ENCODE measurements around the gene UBL3. TPM values are rescaled to one million over a fixed set of nuclear protein-coding genes. Genes with fewer than 3 reads are reported as not detected.

UBL3 gene
- total RNA-seq, 2 experiments from 2014 or later: 17.3 to 17.8 TPM

GRCh38 chr13:29852472-29853054 lies 2.1 kb upstream of the UBL3 start:
- ChIA-PET POLR2A (no interaction called here), CTCF (interaction anchor here (1.2 kb wide), 1 partner anchor 262 kb away, joined by 4 read pairs; no protein-coding TSS in a partner anchor)
- DNase-seq: no peak

GRCh38 chr13:29849731-29850212 lies 645 bp downstream of the UBL3 start:
- DNase-seq: peak; percentile 36
- Mint-ChIP-seq H3K4me3 (peak overlapping the region; percentile 96), H3K27me3 (no peaks in the 10 kb centered on the region), H3K9me3 (no peaks in the 10 kb centered on the region), H3K4me1 (peaks cover 35% of the 10 kb centered on the region), H3K27ac (peak overlapping the region; percentile 87), H3K36me3 (ENCODE audit: low read depth) (peaks cover 12% of the 10 kb centered on the region)
- POLR2A ChIA-PET: interaction anchor here (0.6 to 5.2 kb wide), 32 partner anchors 8 to 767 kb away, joined by 3 to 103 read pairs (median 4); no protein-coding TSS in a partner anchor
- CTCF ChIA-PET: interaction anchor here (1.0 to 8.9 kb wide), 7 partner anchors 53 to 282 kb away, joined by 3 to 167 read pairs (median 4); no protein-coding TSS in a partner anchor

More at GRCh38 chr13:29852472-29853054, 2.1 kb upstream of the UBL3 start:
- no peak overlapping the region for H3K4me3 Mint-ChIP-seq
- no peaks in the 10 kb centered on the region for H3K27me3 Mint-ChIP-seq
- no peaks in the 10 kb centered on the region for H3K9me3 Mint-ChIP-seq
- H3K36me3 Mint-ChIP-seq (ENCODE audit: low read depth): peaks cover 10% of the 10 kb centered on the region
- peaks cover 29% of the 10 kb centered on the region for H3K4me1 Mint-ChIP-seq
- no peak overlapping the region for H3K27ac Mint-ChIP-seq

GRCh38 chr13:29849071-29849631 lies 1.3 kb downstream of the UBL3 start:
- no peaks in the 10 kb centered on the region for H3K27me3 Mint-ChIP-seq

DNA sequence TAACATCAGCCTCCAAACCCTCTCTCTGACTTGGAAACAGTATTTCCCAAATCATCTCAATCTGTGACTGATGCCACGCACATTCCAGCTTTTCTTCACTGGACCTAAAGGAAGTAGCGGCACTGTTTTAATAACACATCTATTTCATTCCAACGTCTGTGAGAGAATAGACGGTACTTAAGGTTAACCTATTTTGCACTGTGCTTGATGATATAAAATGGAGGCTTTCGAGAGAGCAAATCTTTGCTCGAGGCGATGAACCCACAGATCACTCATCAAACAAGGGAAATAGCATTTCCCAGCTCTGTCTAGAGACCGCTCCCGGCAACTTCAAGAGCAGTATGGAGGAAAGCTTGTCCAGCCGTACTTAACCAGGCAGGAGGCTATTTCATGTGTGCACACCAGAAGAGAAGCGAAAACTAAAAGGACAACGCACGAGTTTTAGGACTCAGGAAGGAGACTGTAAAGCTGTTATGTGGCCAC lies 2.9 kb downstream of the UBL3 start:
- ChIA-PET POLR2A (interaction anchor here (1.0 to 5.2 kb wide), 6 partner anchors 64 to 268 kb away, joined by 3 to 103 read pairs (median 8); no protein-coding TSS in a partner anchor), CTCF (interaction anchor here (1.1 to 8.9 kb wide), 4 partner anchors 28 to 266 kb away, joined by 3 to 167 read pairs (median 26); no protein-coding TSS in a partner anchor)
- Mint-ChIP-seq H3K4me1 (peaks cover 33% of the 10 kb centered on the region), H3K4me3 (peak overlapping the region; percentile 81), H3K9me3 (no peaks in the 10 kb centered on the region), H3K27ac (peak overlapping the region; percentile 69), H3K27me3 (no peaks in the 10 kb centered on the region), H3K36me3 (ENCODE audit: low read depth) (peaks cover 12% of the 10 kb centered on the region)
- no peak for DNase-seq

More at GRCh38 chr13:29849071-29849631, 1.3 kb downstream of the UBL3 start:
- DNase-seq: peak; percentile 27
- peak overlapping the region; percentile 96 for H3K4me3 Mint-ChIP-seq
- ChIA-PET POLR2A (interaction anchor here (0.7 to 5.2 kb wide), 19 partner anchors 9 to 299 kb away, joined by 3 to 103 read pairs (median 4); no protein-coding TSS in a partner anchor), CTCF (interaction anchor here (0.6 to 8.9 kb wide), 6 partner anchors 78 to 264 kb away, joined by 3 to 167 read pairs (median 4); no protein-coding TSS in a partner anchor)
- peaks cover 34% of the 10 kb centered on the region for H3K4me1 Mint-ChIP-seq
- H3K27ac Mint-ChIP-seq: peak overlapping the region; percentile 87
- no peaks in the 10 kb centered on the region for H3K9me3 Mint-ChIP-seq
- peaks cover 12% of the 10 kb centered on the region for H3K36me3 Mint-ChIP-seq (ENCODE audit: low read depth)

DNA sequence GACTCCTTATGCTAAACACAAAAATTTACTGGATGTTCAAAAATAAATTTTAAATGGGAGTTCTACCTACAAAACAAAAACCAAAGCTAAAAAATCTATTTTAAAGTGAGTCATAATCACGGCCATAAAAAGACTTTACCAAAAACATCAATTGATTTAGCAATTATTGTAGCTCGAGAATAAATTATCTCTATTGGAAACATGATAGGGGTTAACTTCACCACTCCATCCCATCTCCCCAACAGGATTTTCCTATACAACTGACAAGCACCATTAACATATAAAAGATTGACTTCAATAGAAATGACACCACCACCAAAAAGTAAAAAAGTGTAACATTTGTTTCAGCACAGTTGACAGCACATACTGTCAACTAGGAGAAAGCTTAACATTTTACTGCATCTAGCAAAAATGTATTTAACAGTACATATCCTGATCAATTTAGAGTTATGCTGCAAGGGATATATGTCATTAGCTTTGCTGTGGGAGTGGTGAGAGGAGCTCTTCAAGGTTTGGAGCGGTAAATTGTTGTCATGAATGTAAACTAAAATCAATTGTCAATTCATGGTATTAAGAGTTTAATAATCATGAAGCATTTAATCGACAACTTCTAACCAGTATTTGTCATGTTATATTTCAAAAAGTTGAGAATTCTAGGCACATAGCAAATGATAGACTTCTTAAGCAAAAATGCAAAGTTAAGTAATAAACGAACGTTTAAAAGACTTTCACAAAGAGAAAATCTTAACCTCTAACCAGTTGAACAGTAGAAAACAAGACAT lies 3.8 kb downstream of the UBL3 start:
- no peak for DNase-seq
- CTCF ChIA-PET: interaction anchor here (1.0 to 8.9 kb wide), 7 partner anchors 27 to 273 kb away, joined by 3 to 167 read pairs (median 5); no protein-coding TSS in a partner anchor
- H3K27ac Mint-ChIP-seq: no peak overlapping the region
- no peaks in the 10 kb centered on the region for H3K27me3 Mint-ChIP-seq
- H3K4me1 Mint-ChIP-seq: peaks cover 37% of the 10 kb centered on the region
- H3K4me3 Mint-ChIP-seq: peak overlapping the region; percentile 81
- peaks cover 12% of the 10 kb centered on the region for H3K36me3 Mint-ChIP-seq (ENCODE audit: low read depth)
- POLR2A ChIA-PET: interaction anchor here (1.0 to 5.2 kb wide), 5 partner anchors 64 to 268 kb away, joined by 3 to 103 read pairs (median 4); no protein-coding TSS in a partner anchor
- H3K9me3 Mint-ChIP-seq: no peaks in the 10 kb centered on the region

GRCh38 chr13:29845440-29846056 lies 4.9 kb downstream of the UBL3 start:
- H3K9me3 Mint-ChIP-seq: no peaks in the 10 kb centered on the region
- ChIA-PET CTCF (interaction anchor here (0.6 to 8.9 kb wide), 7 partner anchors 74 to 287 kb away, joined by 3 to 167 read pairs (median 4); no protein-coding TSS in a partner anchor), POLR2A (interaction anchor here (1.0 to 1.6 kb wide), 3 partner anchors 91 to 268 kb away, joined by 3 to 4 read pairs (median 4); no protein-coding TSS in a partner anchor)
- no peak overlapping the region for H3K4me3 Mint-ChIP-seq
- peaks cover under 1% of the 10 kb centered on the region for H3K27me3 Mint-ChIP-seq
- no peak for DNase-seq
- H3K36me3 Mint-ChIP-seq (ENCODE audit: low read depth): peaks cover 12% of the 10 kb centered on the region
- peaks cover 35% of the 10 kb centered on the region for H3K4me1 Mint-ChIP-seq
- no peak overlapping the region for H3K27ac Mint-ChIP-seq

GRCh38 chr13:29844441-29844840 lies 6.0 kb downstream of the UBL3 start:
- peaks cover 35% of the 10 kb centered on the region for H3K4me1 Mint-ChIP-seq
- peaks cover 1% of the 10 kb centered on the region for H3K27me3 Mint-ChIP-seq
- CTCF ChIA-PET: interaction anchor here (0.5 to 8.9 kb wide), 6 partner anchors 13 to 424 kb away, joined by 3 to 167 read pairs (median 4); no protein-coding TSS in a partner anchor
- H3K36me3 Mint-ChIP-seq (ENCODE audit: low read depth): peaks cover 8% of the 10 kb centered on the region
- no peaks in the 10 kb centered on the region for H3K9me3 Mint-ChIP-seq
- H3K4me3 Mint-ChIP-seq: no peak overlapping the region
- no peak overlapping the region for H3K27ac Mint-ChIP-seq
- POLR2A ChIA-PET: interaction anchor here (1.6 kb wide), 1 partner anchor 93 kb away, joined by 3 read pairs; no protein-coding TSS in a partner anchor
- no peak for DNase-seq

DNA sequence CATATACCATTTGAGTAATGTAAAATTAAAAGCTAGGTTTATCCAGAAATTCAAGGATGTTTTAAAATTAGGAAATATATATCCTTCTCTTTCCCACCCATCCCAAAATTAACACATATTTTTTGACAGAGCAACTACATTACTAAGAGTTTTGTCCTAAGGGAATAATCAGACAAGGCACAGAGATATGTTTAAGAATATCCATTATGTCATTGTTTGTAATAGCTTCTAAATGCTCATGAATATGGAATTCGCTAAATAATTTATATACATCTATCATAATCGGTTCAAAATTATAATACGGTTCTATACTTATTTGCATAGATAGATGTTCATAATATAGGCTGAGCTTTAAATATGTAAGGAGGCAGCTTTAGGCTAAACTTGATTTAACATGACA lies 9.8 kb downstream of the UBL3 start:
- Mint-ChIP-seq H3K27me3 (peaks cover 1% of the 10 kb centered on the region), H3K9me3 (no peaks in the 10 kb centered on the region), H3K36me3 (ENCODE audit: low read depth) (no peaks in the 10 kb centered on the region), H3K27ac (no peak overlapping the region), H3K4me3 (no peak overlapping the region), H3K4me1 (peaks cover 18% of the 10 kb centered on the region)
- DNase-seq: no peak
- POLR2A ChIA-PET: interaction anchor here (1.0 kb wide), 1 partner anchor 96 kb away, joined by 4 read pairs; no protein-coding TSS in a partner anchor
- CTCF ChIA-PET: interaction anchor here (1.0 to 3.2 kb wide), 3 partner anchors 272 to 332 kb away, joined by 3 to 17 read pairs (median 4); no protein-coding TSS in a partner anchor

DNA sequence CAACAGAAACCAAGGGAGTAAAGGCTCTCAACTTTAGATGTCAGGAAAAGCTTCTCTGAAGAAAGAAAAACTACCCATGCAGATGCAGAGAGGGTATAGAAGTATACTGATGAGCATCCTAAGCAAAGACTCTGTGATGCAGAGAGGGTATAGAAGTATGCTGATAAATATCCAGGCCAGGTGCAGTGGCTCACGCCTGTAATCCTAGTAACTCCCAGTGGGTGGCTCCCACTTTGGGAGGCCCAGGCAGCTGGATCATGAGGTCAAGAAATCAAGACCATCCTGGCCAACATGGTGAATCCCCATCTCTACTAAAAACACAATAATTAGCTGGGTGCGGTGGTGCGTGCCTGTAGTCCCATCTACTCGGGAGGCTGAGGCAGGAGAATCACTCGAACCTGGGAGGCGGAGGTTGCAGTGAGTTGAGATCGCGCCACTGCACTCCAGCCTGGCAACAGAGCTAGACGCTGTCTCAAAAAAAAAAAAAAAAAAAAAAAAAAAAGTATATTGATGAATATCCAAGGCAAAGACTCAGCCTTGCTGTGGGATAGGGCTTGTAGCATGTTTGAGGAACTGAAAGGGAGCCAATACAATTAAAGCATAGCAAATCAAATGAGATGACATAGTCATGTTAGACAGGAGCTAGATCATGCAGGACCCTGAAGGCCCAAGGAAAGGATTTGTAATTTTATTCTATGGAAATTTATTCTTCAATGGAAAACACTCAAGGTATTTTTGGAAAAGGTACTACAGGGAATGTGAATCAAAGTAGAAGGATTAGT lies 14.9 kb downstream of the UBL3 start:
- peaks cover 9% of the 10 kb centered on the region for H3K36me3 Mint-ChIP-seq (ENCODE audit: low read depth)
- peaks cover 11% of the 10 kb centered on the region for H3K4me1 Mint-ChIP-seq
- DNase-seq: no peak
- no peak overlapping the region for H3K4me3 Mint-ChIP-seq
- ChIA-PET POLR2A (no interaction called here), CTCF (interaction anchor here (1.8 kb wide), 1 partner anchor 277 kb away, joined by 5 read pairs; no protein-coding TSS in a partner anchor)
- no peaks in the 10 kb centered on the region for H3K27me3 Mint-ChIP-seq
- peaks cover 3% of the 10 kb centered on the region for H3K9me3 Mint-ChIP-seq
- no peak overlapping the region for H3K27ac Mint-ChIP-seq

GRCh38 chr13:29832761-29833298 lies 17.6 kb downstream of the UBL3 start:
- Mint-ChIP-seq H3K4me3 (no peak overlapping the region), H3K9me3 (peaks cover 3% of the 10 kb centered on the region), H3K27me3 (no peaks in the 10 kb centered on the region), H3K4me1 (peaks cover 9% of the 10 kb centered on the region), H3K27ac (no peak overlapping the region), H3K36me3 (ENCODE audit: low read depth) (peaks cover 19% of the 10 kb centered on the region)
- ChIA-PET POLR2A (interaction anchor here (0.7 kb wide), 1 partner anchor 186 kb away, joined by 3 read pairs; no protein-coding TSS in a partner anchor), CTCF (interaction anchor here (0.6 to 1.6 kb wide), 3 partner anchors 18 to 282 kb away, joined by 3 to 5 read pairs (median 4); no protein-coding TSS in a partner anchor)
- DNase-seq: no peak

DNA sequence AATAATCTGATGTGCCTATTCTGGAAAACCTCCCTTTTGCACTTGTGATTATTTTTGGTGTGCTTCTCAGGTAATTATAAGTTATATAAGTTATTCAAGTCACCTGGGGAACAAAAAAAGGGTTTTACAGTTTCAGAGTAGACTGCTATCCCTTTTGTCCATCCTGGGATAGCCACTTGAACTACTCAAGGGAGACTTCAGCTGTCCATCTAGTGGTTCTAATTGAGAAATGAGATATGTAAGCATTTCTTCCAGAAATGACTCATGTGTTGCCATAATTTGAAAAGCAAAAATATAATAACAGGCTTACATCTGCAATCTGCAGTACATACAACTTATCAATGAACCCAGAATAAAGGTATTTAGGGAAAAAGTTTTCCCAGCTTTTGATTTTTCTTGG lies 20.4 kb downstream of the UBL3 start:
- H3K9me3 Mint-ChIP-seq: peaks cover 3% of the 10 kb centered on the region
- ChIA-PET POLR2A (no interaction called here), CTCF (interaction anchor here (1.3 kb wide), 1 partner anchor 94 kb away, joined by 3 read pairs; no protein-coding TSS in a partner anchor)
- no peak for DNase-seq
- peaks cover 9% of the 10 kb centered on the region for H3K4me1 Mint-ChIP-seq
- H3K27ac Mint-ChIP-seq: no peak overlapping the region
- no peaks in the 10 kb centered on the region for H3K27me3 Mint-ChIP-seq
- no peak overlapping the region for H3K4me3 Mint-ChIP-seq
- peaks cover 19% of the 10 kb centered on the region for H3K36me3 Mint-ChIP-seq (ENCODE audit: low read depth)

Measured in activated CD4-positive, alpha-beta memory T cell treated with anti-CD3 and anti-CD28 coated beads, Interleukin-2, amount 10 ng/mL, durations not matched to agents 7 days and 5 days (primary cell).